Stimulated activated memory B cell treated with anti-CD40 and anti-IgM and Interleukin-4, amounts not matched to agents 10 μg/mL and 1 μg/mL and 100 μg/mL, for 72 hours (primary cell): Measurements from ENCODE around the gene ZDHHC4.
A peak's percentile ranks its signal among the peaks of the same experiment; 100 is the strongest.
"Not testable (repeated sequence)": the region's sequence is repeated elsewhere in the genome, so short reads cannot be mapped to it uniquely, and the experiment has no call there.

Experiments used
- ATAC-seq: fragments of 150-1000 bp; cut with Tn5 transposase; 2 replicates; pipeline ENCODE4 v1.10.0; 2021
- H3K27ac Mint-ChIP-seq: one replicate; pipeline ENCODE4 v1.8.0; 2022; ENCODE audit warnings: mild to moderate bottlenecking, mixed read lengths
- H3K27me3 Mint-ChIP-seq: one replicate; pipeline ENCODE4 v1.8.0; 2022; ENCODE audit warnings: mixed read lengths
- H3K36me3 Mint-ChIP-seq: one replicate; pipeline ENCODE4 v1.8.0; 2022; ENCODE audit warnings: mixed read lengths
- H3K4me1 Mint-ChIP-seq: one replicate; pipeline ENCODE4 v1.8.0; 2022; ENCODE audit warnings: mixed read lengths
- H3K4me3 Mint-ChIP-seq: one replicate; pipeline ENCODE4 v1.8.0; 2022; ENCODE audit warnings: mild to moderate bottlenecking, moderate library complexity, mixed read lengths
- H3K9me3 Mint-ChIP-seq: one replicate; pipeline ENCODE4 v1.8.0; 2022; ENCODE audit warnings: mixed read lengths

Gene ZDHHC4

DNA sequence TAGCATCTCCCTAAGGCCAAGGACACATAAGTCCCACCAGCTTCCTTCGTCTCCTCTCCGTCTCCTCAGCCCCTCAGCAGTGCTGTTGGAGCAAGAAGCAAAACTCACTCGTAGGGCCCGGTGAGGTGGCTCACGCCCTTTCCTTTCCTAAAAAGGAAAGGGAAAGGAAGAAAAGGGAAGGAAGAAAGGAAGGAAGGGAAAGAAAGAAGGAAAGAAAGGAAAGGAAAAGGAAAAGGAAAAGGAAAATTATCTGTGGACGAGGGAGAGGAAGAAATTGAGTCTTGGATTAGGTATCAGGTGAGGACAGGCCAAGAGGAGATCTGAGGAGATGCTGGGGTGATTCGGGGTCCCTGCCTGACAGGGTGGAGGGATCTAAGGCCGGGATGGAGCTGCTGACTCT is 56.8 kb downstream of the ZDHHC4 start:
- Mint-ChIP-seq H3K9me3 (peaks cover under 1% of the 10 kb centered on the region), H3K36me3 (peaks cover 2% of the 10 kb centered on the region), H3K4me1 (peaks cover 21% of the 10 kb centered on the region), H3K4me3 (no peak overlapping the region), H3K27me3 (no peaks in the 10 kb centered on the region), H3K27ac (no peak overlapping the region)
- no peak for ATAC-seq

DNA sequence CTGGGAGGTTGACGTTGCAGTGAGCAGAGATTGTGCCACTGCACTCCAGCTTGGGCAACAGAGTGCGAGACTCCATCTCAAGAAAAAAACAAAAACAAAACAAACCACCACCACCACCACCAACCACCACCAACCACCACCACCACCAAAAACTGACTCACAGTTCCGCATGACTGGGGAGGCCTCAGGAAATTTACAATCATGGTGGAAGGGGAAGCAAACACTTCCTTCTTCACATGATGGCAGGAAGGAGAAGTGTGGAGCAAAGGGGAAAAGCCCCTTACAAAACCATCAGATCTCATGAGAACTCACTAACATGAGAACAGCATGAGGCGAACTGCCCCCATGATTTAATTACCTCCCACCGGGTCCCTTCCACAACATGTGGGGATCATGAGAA is 57.7 kb downstream of the ZDHHC4 start:
- H3K4me3 Mint-ChIP-seq, H3K27me3 Mint-ChIP-seq, ATAC-seq, H3K27ac Mint-ChIP-seq, H3K9me3 Mint-ChIP-seq: not testable (repeated sequence)
- Mint-ChIP-seq H3K36me3 (peaks cover 11% of the 10 kb centered on the region), H3K4me1 (peaks cover 30% of the 10 kb centered on the region)

DNA sequence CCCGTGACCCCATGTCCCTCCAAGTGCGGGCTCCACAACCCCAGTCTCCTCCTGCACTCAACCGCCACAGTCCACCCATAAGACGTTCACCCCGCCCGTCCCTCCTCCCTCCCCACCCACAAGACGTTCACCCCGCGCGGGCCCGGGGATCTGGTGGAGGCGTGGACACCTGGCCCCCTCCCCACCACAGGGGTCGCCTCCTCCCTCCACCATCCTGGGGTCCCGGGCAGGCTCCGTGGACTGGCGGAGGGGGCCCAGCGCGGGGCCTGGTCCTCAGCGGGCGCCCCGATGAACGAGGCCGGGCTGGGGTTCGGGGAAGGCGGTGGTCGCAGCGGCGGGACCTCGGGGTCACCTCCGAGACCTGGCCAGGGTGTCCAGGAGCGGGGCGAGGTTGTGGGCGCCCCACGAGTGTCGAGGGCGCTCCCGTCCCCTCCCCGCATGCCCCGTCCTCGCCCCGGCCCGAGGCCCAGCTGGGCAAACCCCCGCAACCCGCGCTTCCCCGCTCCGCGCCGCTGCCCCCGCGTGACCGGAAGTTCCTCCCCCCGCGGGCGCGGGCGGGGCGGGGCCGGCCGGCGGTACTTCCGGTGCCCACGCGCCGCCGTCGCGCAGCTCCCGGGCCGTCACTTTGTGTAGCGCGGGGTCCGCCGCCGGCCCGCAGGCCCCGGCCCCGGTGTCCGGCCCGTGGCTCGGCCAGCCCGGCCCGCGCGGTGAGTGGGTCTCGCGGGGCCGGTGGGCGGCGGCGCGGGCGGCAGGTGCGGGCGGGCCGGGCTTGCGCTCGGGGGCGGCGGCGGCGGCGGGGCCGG is 59.7 kb downstream of the ZDHHC4 start, which contains the start of gene ZNF316:
TSS of gene ZNF316 (plus strand) at position 578 of the 803 bp plus-strand sequence. CDS start 5,092 bp downstream, outside the sequence.
- ATAC-seq, result peak; percentile 81
- peaks cover 23% of the 10 kb centered on the region for H3K36me3 Mint-ChIP-seq
- peaks cover 3% of the 10 kb centered on the region for H3K9me3 Mint-ChIP-seq
- no peaks in the 10 kb centered on the region for H3K27me3 Mint-ChIP-seq
- H3K4me3 Mint-ChIP-seq, result peak within 1 kb of the TSS; percentile 88
- peak within 1 kb of the TSS; percentile 84 for H3K27ac Mint-ChIP-seq
- peaks cover 44% of the 10 kb centered on the region for H3K4me1 Mint-ChIP-seq

DNA sequence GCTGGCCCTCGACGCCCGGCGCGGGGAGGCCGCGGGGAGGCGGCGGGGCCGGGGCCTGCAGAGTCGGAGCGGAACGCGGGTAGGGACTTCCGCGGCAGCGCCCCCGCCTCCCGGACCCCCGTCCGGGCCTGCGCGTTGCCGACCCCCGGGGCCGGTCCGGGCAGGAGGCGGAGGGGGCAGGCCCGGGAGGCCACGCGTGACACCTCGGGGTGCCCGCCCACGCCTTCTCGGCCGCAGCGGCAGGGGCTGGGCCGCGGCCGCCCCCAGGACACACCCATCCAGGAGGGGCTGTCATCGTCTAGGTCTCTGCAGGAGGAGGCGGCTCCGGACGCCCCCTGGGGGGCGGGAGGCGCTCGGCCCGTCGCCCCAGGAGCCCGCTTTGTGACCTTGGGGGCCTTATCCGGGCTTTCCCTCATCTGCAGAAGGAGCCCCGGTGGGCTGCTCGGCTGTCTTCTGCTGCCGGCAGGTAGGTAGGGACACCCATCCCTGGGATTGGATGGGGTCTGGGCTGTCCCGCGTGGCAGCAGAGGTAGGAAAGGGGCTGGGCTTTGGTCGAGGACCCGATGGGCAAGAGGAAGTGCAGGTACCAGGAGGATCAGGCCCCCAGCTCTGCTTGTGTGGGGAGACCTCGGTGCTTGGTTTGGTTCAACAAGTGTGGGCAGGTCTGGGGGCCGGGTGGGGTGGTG is 60.4 kb downstream of the ZDHHC4 start:
- Mint-ChIP-seq H3K27me3 (no peaks in the 10 kb centered on the region), H3K4me1 (peaks cover 47% of the 10 kb centered on the region), H3K9me3 (peaks cover 3% of the 10 kb centered on the region), H3K36me3 (peaks cover 31% of the 10 kb centered on the region), H3K4me3 (peak overlapping the region; percentile 88), H3K27ac (peak overlapping the region; percentile 79)
- ATAC-seq, result peak; percentile 80
